ENCODE measurements around the gene S1PR2.
A peak's percentile ranks its signal among the peaks of the same experiment; 100 is the strongest.
"Not testable (repeated sequence)": the region's sequence is repeated elsewhere in the genome, so short reads cannot be mapped to it uniquely, and the experiment has no call there.

S1PR2 gene

GRCh38 chr19:10252707-10253106 is 21.6 kb upstream of the S1PR2 start:
- DNase-seq, result no peak

DNA sequence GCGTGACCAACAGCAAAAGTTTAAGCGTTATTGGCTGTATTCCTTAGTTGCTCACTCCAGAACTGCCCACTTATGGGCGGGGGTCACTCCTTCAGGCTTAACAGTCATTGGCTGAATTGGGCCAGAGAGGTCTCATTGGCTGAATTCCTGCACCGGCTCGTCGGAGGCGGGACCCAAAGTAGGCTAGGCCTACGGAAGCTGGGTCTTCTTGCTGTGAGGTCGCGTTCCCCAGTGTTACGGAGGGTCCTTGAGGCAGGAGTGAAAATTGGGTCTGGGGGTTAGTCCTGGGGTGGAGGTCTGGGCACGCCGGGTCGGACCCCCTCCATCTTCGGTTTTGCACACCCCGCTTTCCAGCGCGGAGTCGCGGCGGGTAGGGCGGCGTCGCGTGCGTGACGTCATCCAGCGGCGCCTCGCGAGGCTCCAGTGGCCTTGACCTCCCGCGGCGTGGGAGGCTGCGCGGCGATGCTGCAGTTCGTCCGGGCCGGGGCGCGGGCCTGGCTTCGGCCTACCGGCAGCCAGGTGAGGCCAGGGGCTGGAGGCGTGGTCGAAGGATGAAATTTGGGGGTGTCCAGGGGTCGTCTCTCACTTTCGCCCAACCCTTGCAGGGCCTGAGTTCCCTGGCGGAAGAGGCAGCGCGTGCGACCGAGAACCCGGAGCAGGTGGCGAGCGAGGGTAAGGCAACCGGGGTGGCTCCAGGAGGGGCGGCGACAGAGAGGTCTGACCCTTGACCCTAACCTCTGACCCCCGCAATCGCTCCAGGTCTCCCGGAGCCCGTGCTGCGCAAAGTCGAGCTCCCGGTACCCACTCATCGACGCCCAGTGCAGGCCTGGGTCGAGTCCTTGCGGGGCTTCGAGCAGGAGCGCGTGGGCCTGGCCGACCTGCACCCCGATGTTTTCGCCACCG is 20.9 kb upstream of the S1PR2 start, which contains the start of gene MRPL4:
Gene MRPL4 (plus strand): TSS at position 423 of the 903 bp plus-strand sequence. CDS start 40 bp downstream, at position 463.
- peak; percentile 100 for DNase-seq

- DNase-seq, result no peak
Measured at GRCh38 chr19:10246511-10246910, 15.4 kb upstream of the S1PR2 start.

- no peak for DNase-seq
Measured at GRCh38 chr19:10245189-10245939, 14.2 kb upstream of the S1PR2 start.

DNA sequence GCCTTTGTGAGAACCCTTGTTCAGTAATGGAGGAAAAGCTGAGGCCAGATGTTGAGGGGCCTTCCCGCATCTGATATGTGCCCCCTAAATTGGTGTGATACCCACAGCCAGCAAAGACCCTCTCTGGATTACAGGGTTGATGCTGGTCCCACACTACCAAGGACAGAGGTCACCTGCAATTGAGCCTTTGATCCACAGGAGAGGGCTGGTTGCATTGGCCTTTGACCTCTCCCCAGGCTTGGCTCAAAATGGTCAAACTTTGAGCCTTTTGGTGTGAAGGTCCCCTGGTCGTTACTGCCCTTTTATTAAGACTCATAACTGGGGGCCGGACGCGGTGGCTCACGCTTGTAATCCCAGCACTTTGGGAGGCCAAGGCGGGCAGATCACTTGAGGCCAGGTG is 12.5 kb upstream of the S1PR2 start:
- no peak for DNase-seq

DNA sequence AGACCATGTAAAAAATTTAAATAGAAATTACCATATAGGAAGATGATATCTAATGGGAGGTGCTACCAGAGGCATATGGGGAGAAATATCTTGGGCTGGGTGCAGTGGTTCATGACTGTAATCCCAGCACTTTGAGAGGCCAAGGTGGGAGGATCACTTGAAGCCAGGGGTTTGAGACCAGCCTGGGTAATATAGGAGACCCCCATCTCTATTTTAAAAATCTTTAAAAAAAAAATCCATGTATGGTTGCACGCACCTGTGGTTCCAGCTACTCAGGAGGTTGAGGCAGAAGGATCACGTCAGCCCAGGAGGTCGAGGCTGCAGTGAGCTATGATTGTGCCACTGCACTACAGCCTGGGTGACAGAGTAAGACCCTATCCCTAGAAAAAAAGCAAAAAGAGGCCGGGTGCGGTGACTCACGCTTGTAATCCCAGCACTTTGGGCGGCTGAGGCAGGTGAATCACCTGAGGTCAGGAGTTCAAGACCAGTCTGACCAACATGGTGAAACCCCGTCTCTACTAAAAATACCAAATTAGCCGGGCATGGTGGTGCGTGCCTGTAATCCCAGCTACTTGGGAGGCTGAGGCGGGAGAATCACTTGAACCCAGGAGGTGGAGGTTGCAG is 10.8 kb upstream of the S1PR2 start:
- DNase-seq, result not testable (repeated sequence)

GRCh38 chr19:10238172-10238783 is 7.1 kb upstream of the S1PR2 start:
- DNase-seq, result no peak

GRCh38 chr19:10237702-10238101 is 6.6 kb upstream of the S1PR2 start:
- no peak for DNase-seq

DNA sequence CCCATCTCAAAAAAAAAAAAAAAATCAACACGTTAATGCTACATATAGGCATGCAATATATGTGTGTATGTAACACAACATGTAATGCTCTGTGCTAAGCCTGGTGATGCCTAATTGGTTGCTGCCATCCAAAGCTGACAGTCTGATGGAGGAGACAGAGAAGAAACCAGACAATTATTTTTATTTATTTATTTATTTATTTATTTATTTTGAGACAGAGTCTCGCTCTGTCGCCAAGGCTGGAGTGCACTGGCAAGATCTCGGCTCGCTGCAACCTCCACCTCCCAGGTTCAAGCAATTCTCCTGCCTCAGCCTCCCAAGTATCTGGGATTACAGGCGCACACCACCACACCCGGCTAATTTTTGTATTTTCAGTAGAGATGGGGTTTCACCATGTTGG is 4.3 kb upstream of the S1PR2 start:
- DNase-seq, result not testable (repeated sequence)

DNA sequence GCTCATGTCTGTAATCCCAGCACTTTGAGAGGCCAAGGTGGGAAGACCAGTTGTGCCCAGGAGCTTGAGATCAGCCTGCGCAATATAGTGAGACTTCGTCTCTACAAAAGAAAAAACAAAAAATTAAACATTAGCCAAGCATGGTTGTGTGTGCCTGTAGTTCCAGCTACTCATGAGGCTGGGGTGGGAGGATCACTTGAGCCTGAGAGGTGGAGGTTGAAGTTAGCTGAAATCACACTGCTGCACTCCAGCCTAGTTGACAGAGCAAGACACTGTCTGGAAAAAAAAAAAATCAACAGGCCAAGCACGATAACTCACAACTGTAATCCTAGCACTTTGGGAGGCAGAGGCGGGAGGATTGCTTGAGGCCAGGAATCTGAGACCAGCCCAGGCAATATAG is 3.9 kb upstream of the S1PR2 start:
- DNase-seq, result no peak

GRCh38 chr19:10233946-10234345 is 2.8 kb upstream of the S1PR2 start:
- no peak for DNase-seq

GRCh38 chr19:10231612-10232228 is 589 bp upstream of the S1PR2 start:
- no peak for DNase-seq

DNA sequence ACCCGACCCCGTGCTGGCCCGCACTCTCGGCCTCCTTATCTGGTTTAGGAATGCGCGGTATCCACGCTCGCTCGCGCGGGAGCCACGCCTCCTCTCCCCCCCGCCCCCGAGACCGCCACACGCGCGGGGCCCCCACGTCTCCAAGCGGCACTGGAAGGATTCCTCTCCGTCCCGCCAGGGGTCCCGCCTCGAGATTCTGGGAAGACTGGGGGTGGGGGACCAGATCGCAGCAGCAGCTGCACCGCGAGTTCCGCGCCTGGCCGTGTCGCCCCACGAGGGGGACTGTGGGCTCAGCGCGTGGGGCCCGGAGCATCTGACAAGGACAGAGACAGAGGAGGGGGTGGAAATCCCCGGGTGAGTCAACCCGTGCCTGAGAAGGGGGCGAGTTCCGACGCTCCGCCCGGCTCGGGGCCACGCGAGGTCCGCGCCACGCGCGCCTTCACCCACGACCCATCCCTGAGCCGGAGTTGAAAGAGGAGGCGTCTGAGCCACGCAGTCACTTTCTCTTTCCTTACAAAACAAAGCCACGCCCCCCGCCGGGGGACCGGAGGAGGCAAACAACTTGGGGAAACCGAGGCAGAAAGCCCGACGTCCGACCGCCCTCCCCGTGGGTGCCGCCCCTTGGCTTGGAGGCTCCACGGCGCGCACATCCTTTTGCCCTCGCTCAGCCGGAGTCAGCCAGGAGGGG is 814 bp downstream of the S1PR2 start:
- DNase-seq, result no peak

GRCh38 chr19:10228920-10229319 is 2.2 kb downstream of the S1PR2 start:
- DNase-seq, result peak; percentile 57

GRCh38 chr19:10228393-10228792 is 2.7 kb downstream of the S1PR2 start:
- no peak for DNase-seq

DNA sequence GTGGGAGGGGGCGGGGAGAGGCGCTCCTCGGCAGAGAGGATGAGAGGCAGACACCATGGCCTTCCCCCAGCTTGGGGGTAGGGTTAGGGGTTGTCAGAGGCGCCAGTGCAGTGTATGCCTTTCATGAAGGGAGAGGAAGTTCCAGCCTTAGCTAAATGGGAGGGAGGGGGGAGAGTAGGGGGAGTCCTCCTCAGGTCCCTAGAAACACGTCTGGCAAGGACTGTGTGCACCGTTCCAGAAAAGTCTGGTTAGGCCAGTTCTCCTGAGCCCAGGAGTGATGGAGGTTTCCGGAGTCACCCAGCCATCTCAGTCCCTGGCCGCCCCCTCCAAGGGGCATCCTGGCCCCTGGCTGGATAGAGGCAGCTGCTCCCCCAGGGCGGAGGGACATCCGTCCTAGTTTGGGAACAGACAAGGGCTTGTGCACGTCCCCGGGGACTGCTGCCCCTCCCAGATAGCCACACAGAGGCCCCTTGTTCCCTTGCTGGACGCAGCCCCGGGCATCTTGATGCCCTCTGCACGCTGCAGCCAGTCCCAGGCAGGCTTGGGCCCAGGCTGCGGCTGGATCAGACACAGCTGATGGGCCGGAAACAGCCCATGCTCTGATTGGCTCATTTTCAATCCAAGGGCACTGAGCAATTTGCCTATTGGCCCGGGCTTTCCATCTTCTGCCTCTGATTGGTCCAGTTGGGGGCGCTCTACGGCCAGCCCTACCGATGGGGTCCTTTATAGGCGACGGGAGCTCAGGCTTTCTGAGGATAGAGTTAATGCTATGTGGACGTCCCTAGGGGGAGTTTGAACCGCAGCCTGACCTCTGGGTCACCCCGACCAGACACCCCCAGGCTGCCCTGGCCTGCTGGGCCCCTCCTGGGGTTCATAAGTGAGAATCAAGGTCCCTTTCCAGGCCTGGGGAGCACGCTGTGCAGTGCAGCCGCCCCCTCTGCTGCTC is 3.8 kb downstream of the S1PR2 start:
- peak; percentile 17 for DNase-seq

- DNase-seq, result no peak
Measured at GRCh38 chr19:10226376-10227025, 4.6 kb downstream of the S1PR2 start.

DNA sequence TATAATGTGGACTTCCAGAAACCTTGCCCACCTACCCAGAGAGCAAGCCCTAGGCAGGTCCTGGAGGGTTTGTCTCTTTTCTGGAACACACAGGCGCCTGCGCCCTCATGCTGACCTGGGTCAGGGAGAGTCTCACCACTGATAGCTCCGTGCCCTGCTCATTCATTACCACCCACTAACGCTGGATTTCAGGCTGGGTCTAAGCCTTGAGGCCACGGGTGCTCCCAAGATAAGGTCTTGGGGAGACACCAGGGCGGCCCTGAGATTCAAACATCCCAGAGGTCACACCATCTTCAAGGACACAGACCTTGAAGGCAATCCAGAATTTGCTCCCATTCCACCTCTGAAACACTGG is 5.1 kb downstream of the S1PR2 start:
- no peak for DNase-seq

GRCh38 chr19:10224337-10224736 is 6.8 kb downstream of the S1PR2 start:
- no peak for DNase-seq

DNA sequence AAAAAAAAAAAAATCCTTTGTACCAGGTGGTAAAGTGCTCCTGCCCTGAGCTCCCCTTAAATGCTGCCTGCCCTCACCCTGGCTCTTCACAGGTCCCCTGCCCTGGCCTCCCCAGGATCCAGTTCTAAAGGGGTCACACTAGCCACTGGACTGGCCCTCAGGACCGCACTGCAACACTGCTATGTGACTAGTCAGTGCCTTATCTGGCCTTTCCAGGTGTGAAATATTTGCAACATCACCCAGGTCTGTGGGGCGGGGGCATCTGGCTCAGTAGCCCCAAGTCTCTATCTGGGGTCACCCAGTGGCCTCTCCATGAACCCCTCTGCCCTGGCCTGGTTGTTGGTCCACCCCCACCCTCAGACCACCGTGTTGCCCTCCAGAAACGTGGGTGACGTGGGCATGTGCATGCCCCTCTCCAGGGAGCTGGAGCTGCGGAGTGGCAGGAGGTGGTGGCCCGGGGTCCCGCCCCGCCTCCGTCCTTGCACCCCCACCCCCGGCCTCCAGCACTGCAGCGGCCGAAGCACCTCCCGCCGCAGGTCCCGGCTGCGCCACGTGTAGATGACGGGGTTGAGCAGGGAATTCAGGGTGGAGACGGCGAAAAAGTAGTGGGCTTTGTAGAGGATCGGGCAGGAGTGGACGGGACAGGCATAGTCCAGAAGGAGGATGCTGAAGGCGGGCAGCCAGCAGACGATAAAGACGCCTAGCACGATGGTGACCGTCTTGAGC is 7.5 kb downstream of the S1PR2 start:
- DNase-seq, result no peak
